GM19372 (cell line): Measurements from ENCODE around the gene IGF2BP2.
"Not testable (repeated sequence)": the region's sequence is repeated elsewhere in the genome, so short reads cannot be mapped to it uniquely, and the experiment has no call there.

Experiments
- ATAC-seq: cut with Tn5 transposase; IDR thresholded peaks from one replicate; pipeline ENCODE4 v1.9.1; 2021; ENCODE audit warnings: mild to moderate bottlenecking, low read depth, moderate library complexity; ENCODE audit not compliant: unreplicated experiment

IGF2BP2 gene

DNA sequence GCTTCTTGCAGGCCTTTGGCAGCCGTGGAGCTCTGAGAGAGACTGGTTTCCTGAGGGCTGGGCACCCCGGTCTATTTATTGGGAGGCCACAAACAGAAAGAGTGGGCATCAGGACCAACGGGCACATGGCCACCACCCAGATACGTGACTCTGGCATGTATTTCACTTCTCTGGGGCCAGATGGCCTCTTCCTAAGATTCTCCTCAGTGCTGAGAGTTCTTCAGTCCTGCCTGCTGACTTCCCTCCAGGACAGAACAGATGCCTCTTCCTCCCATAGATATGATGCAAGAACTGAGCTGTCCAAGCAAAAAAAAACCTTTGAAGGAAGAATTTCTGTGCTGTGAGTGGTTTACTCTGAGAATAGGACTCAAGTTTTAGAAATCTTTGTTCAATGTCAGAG is 107.7 kb downstream of the IGF2BP2 start:
- ATAC-seq: no peak

DNA sequence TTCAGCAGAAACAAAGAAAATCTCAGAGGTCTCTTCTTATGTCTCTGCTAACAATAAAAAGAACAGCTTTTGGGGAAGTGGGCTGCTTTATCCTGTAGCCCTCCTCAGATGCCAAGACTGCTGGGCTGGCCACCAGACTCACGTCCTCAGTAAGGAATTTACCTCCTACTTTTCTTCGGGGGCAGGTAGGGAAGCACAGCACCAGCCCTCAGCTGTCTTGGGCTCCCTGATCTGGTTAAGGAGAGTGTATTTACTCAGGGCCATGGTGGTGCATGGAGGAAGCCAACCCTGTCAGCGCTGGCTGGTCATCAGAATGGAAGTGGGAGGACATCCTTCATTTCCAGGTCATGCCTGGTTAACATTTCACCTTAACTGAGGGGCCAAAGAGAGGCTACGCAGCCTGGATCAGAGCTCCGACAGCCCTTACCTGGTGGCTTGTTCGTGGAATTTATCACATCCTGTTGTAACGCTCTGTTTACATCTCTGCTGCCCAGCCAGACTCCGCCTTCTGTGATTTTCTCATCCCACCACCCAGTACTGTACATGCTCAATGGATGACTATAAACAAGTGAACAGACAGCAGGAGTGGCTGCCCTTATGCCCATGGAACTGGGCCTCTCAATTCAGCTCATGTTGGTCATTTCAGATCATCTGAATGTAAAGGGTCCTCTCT is 108.3 kb downstream of the IGF2BP2 start:
- ATAC-seq: no peak

GRCh38 chr3:185715091-185715490 is 109.8 kb downstream of the IGF2BP2 start:
- no peak for ATAC-seq

DNA sequence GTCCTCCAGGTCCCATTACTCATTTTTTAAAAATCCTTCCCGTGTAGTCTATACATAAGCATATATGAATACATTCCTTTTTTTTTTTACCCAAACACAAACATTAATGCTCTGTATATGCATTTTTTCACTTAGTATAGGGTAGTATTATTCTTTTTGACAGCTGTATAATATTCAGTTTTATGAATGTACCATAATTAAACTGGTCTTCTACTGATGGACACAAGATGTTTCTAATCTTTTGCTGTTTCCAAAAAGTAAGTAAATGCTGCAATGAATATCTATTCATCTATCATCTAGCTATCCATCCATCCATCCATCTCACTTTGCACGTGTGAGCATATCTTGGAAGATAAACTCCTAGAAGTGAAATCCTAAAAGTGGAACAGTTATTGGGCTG is 110.8 kb downstream of the IGF2BP2 start:
- ATAC-seq: no peak

GRCh38 chr3:185713015-185713414 is 111.8 kb downstream of the IGF2BP2 start:
- ATAC-seq: no peak

DNA sequence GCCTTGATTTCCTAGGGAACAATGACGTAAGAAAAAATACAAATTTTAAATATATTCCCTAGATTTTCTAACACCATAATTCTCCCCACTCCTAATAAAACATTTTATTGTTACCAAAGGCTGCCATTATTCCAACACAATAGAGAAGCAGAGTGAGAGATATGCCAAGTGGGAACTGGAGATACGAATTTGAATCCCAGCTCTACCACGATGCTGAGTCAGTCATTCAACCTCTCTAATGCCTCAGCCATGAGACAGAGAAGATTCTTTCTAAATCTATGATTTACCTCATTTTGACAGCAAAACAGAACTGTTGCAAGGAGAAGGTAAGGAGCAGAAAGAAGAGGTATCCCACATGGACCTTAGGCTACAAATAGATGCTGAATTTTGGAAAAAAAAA is 112.5 kb downstream of the IGF2BP2 start:
- no peak for ATAC-seq

- no peak for ATAC-seq
Measured at GRCh38 chr3:185711255-185711870, 113.5 kb downstream of the IGF2BP2 start.

DNA sequence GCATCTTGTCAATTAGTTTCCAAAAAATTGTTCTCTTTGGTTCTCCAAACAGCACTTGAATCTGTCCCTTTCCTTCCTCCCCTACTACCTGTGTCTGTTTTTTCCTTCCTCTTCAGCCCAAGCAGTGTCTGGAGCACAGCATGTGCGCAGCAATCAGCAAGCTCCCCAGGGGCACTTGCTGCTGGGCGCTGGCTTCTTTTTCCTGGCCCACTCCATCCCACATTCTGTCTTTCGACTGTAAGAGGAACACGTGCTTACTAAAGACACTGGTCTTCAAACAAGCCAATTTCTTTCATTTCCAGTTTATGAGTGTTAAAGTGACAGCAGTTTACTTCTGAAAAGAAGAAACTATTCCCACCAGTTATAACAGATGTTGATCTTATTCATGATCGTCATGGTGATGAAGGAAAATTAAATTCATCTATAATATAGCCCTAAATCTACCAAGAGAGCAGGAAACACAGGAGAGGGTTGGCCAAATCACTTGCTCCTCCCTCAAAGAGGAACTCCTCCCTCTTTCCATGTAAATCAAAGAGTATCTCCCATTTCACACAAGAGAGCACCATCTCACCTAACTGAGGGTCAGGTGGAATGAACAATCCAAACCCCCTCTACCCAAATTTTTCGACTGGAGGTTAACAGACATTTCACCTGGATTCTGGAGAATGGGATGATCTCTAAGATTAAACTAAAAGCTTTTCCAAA is 115.4 kb downstream of the IGF2BP2 start:
- ATAC-seq: no peak

DNA sequence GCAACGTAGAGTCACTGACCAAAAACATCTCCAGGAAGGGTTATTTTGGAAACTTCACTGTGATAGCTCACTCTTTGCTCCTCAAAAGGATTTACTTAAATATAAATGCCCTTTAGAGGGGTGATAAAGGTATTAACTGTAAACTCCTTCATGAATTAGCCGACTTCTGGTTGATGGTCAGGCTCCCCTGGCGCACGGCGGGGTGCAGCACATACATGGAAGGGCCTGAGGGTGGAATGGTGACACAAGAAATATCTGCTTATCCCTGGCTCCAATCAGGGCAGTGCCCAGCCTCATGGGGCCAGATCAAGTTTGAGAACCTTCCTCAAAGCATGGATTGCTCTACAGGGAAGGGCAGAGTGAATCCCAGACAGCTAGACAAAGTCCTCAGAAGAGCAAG is 116.5 kb downstream of the IGF2BP2 start:
- no peak for ATAC-seq

- ATAC-seq: no peak
Measured at GRCh38 chr3:185705498-185705897, 119.3 kb downstream of the IGF2BP2 start.

DNA sequence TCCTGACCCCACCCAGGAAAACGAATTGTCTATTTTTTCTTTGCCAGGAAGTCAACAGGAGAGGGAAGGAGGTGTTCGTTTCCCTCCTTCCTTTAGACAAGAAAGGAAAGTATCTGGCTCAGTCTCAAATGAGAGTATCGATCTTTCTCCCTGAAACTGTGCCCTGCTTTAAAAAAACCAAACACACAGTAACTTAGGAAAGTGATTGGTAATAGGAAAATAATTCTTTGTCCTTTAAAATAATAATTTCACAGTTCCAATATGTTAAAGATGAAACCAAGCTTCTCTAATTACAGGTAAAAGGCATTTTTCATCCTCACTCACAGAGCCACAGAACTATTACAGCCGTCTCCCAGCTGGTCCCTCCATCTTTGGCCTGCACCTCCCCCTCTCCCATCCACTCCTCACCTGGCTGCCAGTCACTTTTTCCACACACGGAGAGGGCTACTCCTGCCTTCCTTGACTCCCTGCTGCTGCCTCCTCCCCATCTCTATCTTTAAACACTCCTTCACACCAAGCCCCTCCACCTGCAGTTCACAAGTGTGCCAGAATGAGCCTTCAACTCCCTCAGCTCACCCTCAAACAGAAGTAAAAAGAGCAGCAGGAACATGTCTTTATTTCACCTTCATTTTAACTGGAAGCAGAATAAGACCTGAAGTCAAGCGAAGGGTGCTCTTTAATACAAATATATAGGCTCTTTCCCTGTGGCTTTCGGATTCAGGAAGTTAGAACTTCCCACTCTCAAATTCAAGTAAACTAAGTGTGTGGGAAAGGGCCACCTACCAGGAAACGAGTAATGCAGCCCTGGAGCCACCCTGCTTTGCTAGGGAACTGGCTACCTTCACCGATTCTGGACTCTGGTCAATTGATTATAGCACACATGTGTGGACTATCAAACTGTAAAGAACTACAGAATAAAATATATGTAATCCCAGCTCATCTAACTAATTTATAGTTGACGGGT is 122.3 kb downstream of the IGF2BP2 start:
- ATAC-seq: no peak

DNA sequence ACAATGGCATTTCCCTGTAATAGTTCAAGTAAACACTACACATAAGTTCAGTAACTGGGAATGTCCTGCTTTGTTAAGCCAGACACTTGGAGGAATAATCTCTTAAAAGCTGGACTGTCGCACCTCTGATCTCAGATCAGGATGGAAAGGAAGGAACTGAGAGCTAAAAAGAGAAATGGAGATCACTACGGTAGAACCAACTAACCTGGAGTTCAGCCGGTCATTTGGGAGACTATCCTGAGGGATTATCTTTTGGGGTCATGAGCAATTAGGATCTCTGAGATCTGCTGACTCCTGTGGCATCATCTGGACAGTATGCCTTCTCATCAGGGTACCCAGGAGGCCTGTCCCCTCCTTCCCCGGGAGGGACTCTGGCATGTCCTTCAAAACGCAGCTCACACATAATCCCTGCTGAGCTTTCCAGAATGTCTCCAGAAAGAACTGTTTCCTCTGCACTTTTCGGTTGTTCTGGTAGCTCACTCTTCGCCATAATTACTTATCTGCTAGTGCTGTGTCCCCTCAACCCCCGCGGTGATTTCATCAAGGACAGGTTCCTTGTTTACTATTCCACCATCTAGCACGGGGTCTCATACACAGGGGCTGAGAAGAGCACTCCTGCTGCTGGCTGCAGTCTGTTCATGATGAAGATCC is 123.1 kb downstream of the IGF2BP2 start:
- no peak for ATAC-seq

- no peak for ATAC-seq
Measured at GRCh38 chr3:185699927-185700326, 124.9 kb downstream of the IGF2BP2 start.

GRCh38 chr3:185697228-185697627 is 127.6 kb downstream of the IGF2BP2 start:
- ATAC-seq: not testable (repeated sequence)

GRCh38 chr3:185696039-185696438 is 128.8 kb downstream of the IGF2BP2 start:
- ATAC-seq: no peak

- no peak for ATAC-seq
Measured at GRCh38 chr3:185693985-185694653, 130.7 kb downstream of the IGF2BP2 start.

DNA sequence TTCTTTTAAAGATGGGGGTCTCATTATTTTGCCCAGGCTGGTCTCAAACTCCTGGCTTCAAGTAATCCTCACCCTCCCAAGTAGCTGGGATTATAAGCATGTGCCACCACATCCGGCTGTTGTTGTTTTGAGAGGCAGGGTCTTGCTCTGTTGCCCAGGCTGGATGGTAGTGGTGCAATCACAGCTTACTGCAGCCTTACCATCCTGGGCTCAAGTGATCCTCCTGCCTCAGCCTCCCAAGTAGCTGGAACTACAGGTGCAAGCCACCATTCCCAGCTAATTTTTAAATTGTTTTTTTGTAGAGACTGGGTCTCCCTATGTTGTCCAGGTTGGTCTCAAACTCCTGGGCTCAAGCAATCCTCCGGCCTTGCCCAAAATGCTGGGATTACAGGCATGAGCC is 133.2 kb downstream of the IGF2BP2 start:
- no peak for ATAC-seq

DNA sequence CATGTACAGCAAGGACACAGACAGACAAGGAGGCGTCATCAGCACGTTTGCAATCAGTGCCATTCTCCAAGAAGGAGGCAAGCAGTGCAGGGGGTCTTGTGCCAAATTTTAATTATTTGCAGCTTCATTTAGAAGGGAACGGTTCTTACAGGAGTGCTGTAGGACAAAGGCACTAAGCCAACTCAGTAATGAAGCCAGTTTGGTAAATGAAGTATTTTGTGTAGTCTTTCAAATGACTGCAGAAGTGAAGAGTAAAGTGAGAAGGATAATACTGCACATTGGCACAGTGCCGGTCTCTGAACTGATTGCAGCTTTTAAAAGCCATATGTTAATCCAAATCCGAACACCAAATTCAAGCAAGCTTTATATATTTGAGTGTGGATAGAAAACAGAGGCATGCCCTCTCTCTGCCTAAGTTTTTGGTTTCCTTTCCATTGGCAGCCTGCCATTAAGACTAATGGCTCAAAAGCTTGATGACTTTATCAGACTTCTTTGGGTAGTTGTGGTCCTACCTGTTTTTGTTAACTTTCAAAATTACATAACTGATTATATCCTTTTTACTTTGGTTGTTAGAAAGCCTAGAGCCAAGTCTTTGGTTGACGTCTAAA is 137.5 kb downstream of the IGF2BP2 start:
- no peak for ATAC-seq
